A204.1 (cell line): ENCODE measurements around the gene IL31.

Experiments used
- FAIRE-seq: peaks from 2 replicates; lab custom pipeline; 2012; peaks lifted over from hg19 to GRCh38; lab: Jason Lieb, UNC

Gene IL31

GRCh38 chr12:122155705-122156104 lies 18.3 kb downstream of the IL31 start:
- FAIRE-seq = no peak

- FAIRE-seq = no peak
Measured at GRCh38 chr12:122152754-122153153, 21.3 kb downstream of the IL31 start.

DNA sequence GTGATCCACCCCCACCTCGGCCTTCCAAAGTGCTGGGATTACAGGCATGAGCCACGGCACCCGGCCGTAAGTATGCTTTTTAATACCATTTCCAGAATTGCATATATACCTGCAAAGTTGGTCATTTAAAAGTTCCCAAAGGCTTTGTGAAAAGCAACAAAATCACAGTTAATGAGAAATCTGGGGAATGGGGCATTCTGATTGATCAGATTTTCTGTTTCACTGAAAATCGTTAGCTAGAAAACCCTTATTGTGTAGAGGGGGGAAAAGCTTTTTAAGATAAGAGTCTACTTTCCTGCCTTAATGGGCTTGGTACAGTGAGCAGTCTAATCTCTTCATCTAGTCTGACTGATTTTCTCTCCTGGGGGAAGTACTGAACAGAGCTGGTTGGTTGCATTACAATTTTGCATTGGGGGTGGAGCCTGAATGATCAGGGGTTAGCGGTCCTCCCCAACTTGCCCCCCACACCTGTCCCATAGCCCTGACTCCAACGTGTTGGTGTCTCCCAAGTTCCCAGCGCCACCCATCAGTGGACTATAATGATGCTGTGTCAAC lies 23.8 kb downstream of the IL31 start:
- FAIRE-seq = no peak

DNA sequence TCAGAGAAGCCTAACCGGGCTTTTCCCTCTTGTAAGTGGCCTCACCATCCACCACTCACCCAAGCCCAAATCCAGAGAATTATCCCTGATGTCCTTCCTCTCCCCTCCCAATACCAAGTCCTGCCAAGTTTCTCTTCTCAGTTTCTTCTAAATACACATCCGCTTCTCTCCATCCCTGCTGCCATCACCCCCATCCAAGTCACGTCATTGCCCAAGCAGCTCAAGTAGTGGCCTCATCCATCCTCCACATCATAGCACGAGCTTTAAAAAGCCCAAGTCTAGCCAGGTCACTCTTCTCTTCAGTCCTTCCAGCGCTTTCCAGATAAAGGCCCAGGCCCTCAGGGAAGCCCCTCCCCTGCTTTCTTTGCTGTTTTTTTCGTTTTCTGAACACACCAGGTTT lies 25.4 kb downstream of the IL31 start:
- no peak for FAIRE-seq

- no peak for FAIRE-seq
Measured at GRCh38 chr12:122147514-122148290, 26.3 kb downstream of the IL31 start.

- no peak for FAIRE-seq
Measured at GRCh38 chr12:122145505-122146330, 28.3 kb downstream of the IL31 start.

GRCh38 chr12:122144885-122145284 lies 29.1 kb downstream of the IL31 start:
- no peak for FAIRE-seq

DNA sequence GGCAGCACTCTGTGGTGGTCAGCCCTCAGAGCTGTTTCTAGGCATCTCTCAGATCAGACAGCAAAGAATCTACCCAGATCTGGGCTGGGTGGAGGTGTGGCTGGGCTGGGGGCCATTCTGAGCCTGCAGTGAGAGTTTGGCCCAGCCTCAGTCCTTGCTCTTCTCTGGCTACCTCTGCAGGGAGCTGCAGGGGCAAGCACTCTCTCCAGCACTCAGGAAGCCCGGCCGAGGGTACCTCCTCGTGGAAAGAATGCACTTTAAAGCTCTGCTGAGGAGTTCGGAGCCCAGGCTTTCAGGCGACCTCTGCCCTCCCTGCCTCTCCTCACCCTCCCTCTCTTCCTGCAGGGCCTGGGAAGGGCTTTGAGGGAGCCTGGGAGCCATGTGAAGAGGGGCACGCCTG lies 31.2 kb downstream of the IL31 start:
- no peak for FAIRE-seq

- FAIRE-seq = no peak
Measured at GRCh38 chr12:122141911-122142725, 31.9 kb downstream of the IL31 start.

GRCh38 chr12:122140467-122141257 lies 33.4 kb downstream of the IL31 start:
- FAIRE-seq = no peak

DNA sequence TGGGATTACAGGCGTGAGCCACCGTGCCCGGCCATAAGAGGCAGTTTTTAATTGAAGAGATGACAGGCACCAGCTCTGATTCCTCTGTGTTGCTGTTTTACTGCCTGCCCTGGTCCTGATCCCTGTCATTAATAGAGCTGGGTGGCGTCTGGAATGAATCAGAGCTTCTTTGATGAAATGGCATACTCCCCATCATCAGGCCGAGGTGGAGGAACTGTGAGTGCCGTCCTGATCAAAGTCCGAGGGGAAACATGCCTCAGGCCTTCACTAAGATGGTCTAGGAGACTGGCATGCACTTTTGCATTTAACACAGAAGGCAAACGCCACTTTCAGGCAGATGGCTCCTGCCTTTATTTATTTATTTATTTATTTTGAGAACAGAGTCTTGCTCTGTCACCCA lies 34.1 kb downstream of the IL31 start:
- FAIRE-seq = no peak

DNA sequence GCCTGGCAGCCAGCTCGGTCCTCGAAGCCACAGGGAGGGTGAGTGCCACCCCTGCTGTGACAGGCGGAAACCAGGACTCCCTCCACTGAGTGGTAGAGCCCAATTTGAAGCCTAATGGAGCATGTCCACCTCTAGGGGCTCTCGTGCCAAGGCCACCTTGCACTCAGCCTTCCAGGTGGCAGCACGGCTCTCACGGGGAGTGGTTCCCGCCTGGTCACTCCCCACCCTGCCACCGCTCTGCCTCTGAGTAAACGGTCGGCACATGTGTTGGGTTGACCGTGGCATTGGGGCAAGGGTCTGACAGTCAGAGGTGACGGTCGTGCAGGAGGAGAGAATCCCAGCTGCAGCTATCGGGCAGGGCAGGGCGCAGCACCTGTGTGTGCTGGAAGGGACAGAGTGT lies 34.8 kb downstream of the IL31 start:
- no peak for FAIRE-seq

DNA sequence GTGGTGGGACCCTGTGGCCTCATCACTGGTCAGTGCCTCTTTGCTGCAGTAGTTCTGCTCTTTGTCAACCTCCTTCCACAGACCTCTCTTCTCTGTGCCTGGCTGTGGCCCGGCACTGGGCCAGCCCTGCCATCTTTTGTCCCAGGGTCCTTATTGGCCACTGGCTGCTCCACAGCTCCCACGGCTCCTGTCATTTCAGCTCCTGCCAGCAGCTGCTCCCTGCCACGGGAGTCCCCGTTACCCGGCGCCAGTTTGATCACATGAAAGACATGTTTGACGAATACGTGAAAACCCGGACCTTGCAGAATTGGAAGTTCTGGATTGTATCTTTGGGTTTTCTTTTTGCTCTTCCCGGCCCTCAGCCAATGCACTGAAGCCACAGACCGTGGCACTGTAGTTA lies 35.4 kb downstream of the IL31 start:
- no peak for FAIRE-seq

GRCh38 chr12:122138181-122138580 lies 35.8 kb downstream of the IL31 start:
- no peak for FAIRE-seq

DNA sequence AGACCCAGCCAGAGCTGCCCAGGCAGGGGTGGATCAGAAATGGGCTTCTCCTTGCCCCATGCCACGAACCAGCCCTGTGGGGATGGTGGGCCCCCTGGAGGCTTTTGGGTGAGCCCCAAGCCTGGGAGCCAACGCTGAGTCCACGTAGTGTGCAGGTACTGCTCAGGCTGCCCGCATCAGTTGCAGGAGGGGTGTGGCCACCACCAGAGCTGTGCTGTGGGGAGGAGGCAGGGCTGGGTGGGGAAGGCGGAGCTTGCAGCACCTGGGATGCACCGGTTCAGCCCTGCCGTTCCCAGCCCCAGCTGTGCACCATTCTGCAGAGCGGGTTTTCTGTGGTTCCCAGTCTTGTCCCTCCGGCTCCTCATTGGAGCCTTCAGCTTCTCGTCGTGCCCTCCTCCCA lies 36.3 kb downstream of the IL31 start:
- no peak for FAIRE-seq

DNA sequence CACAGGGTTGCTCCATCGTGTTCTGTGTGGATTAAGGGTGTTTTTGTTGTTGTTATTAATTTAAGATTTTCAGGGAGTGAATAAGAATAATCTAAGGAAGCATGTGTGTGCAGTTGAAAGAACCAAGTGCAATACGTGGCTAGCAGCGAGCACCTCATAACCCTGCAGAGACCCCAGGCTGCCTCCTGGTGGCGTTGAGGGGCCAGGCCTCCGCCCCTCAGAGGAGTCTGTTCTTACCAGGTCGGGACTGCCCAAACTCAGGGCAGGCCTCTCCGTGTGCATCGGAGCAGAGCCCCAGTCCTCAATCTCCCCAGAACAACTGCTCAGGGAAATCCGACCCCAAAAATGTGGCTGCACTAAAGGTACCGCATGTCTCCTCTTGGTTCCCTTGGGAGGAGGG lies 36.8 kb downstream of the IL31 start:
- no peak for FAIRE-seq

GRCh38 chr12:122135437-122136031 lies 38.5 kb downstream of the IL31 start:
- no peak for FAIRE-seq

DNA sequence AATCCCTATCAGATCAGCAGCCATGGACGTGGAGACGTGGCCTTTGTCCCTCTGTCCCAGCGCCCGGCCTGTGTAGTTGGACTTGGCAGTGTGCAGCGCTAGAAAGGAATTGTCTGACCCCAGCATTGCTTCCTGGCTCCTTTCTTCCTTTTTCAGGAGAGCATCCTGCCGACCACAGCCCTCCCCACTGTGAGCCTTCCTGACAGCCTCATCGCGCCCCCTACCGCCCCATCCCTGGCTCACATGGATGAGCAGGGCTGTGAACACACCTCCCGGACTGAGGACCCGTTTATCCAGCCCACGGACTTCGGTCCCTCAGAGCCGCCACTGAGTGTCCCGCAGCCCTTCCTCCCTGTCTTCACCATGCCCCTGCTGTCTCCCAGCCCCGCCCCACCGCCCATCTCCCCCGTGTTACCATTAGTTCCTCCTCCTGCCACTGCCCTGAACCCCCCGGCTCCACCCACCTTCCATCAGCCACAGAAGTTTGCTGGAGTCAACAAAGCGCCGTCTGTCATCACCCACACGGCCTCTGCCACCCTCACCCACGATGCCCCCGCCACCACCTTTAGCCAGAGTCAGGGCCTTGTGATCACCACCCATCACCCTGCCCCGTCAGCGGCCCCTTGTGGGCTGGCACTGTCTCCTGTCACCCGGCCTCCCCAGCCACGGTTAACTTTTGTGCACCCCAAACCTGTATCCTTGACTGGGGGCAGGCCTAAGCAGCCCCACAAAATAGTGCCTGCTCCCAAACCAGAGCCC lies 40.6 kb downstream of the IL31 start:
- no peak for FAIRE-seq

DNA sequence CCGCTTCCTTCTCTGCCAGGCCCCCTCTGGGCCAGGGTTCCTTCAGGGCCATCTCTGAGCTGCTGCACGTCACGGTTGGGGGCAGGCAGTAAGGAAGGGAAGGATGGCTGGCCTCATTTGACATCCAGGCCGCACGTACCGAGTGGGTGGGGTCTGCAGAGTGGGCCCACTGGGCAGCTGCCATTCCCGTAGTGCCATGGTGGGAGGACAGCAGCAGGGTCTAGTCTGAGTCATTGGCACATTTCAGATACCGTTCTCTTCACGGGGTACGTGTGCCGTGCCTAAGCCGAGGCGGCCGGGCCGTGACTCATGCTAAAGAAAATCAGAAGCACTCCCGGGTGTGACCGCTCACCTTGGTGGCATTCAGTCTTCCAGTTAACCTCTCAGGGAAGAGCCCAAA lies 43.9 kb downstream of the IL31 start:
- no peak for FAIRE-seq

GRCh38 chr12:122129131-122129530 lies 44.9 kb downstream of the IL31 start:
- no peak for FAIRE-seq

GRCh38 chr12:122128481-122128880 lies 45.5 kb downstream of the IL31 start:
- no peak for FAIRE-seq
